ENCODE measurements around the gene CCDC110.

Gene CCDC110

DNA sequence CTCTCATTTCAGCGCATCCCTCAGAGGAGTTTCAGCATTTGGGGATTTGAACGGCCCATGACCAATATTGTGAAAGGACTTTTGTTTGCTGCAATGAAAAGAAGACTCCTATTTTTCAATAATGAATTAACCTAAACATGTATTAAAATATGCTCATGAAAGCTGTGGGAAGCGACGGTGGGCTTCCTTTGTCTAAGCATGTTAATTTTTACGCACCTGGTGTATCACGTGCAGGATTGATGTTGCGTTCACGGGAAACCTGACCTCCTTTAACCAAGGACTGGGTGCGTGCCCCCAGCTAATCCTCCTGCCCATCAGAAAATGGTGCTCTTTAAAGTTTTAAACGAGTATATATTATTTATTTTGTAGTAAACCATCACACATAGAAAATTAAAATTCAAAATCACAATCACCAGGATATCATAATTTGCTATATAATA is 590 bp upstream of the CCDC110 start:
- DNase-seq (ENCODE audit: low spot score) = no peak

DNA sequence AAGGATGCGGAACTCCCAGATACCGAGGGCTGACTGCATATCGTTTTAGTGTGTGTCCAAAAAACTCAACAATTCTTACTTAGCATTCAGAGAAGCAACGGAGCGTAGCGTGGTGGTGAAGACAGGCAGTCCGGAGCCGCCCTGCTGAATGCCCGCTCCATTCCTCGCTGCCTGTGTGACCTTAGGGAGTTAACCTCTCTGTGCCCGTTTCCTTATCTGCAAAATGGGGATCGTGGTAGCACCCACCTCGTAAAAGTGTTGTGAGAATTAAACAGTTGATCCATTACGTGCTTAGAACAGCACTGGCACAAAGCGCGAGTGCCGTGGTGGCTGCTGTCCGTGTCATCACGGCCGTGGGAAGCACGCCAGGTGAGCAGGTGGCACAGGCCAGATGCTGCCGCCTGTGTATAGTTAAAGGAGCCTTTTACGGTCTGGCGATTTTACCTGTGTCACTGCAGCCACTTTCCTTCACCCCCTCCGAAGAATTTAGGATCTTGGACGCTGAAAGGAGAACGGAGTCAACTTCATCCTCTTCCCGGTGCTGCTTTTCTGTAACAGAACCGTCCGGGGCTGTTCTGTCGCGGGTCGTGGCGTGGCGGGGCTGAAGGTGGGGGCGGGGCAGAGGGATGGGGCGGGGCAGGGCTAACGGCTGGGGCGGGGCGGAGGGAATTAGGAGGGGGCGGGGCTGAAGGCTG is 885 bp downstream of the CCDC110 start:
- peak; percentile 52 for DNase-seq (ENCODE audit: low spot score)

DNA sequence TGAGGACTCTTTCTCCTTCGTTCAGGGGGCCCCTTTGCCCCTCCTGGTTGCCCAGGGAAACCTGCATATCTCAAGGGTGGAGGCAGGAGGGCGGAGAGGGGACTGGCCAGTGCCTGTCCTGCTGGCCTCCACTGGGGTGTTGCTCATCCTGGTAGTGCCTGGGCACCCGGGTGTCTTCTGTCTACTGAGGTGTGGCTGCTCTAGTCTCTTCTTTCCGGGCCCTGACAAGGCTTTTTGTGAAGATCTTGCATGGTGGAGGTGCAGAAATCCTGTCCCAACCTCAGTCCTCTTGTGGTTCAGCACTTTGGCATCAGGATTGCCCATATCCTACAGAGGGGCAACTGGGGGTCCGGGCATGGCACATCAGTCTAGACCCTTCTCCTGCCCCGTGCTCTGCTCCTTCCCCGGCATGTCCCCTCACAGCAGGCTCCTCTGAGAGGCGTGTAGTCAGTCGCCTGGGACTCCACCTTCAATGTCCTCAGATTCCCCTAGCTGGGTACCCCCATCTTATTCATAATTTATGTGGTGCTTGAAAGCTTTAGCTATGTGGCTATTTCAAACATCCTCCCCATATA is 1.9 kb downstream of the CCDC110 start:
- no peak for DNase-seq (ENCODE audit: low spot score)

DNA sequence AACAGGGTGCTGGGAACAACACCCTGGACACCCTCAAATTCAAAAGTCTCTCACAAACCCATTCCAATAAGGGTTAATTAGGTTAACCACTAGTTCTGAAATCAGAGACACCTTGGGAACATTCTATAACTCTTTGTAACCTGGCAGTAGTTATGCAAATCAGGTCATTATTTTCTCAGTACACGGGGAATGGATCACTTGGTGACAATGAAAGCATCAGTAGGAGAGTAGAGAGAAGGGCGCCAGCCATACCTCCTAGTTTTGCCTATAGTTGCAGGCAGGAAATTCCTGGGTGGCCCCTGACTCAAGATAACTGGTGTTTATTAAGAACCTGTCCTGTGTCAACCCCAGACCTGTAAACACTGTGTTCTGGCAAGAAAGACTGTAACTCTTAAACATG is 2.5 kb downstream of the CCDC110 start:
- DNase-seq (ENCODE audit: low spot score) = no peak

DNA sequence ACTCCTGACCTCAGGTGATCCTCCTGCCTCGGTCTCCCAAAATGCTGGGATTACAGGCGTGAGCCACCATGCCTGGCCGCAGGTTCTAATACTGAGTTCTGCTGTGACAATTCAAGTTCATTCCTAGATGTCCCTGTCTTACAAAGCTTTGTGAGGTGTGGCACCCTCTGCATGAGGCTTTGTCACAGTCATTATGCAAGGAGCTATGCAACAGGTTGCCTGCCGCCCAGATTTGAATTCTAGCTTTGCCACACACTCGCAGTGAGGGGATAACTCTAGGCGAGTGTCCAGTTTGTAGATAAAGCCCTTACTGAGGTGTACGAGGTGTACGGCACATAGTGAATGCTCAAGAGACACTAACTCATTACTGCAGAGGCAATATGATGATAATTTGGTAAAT is 3.5 kb downstream of the CCDC110 start:
- no peak for DNase-seq (ENCODE audit: low spot score)

DNA sequence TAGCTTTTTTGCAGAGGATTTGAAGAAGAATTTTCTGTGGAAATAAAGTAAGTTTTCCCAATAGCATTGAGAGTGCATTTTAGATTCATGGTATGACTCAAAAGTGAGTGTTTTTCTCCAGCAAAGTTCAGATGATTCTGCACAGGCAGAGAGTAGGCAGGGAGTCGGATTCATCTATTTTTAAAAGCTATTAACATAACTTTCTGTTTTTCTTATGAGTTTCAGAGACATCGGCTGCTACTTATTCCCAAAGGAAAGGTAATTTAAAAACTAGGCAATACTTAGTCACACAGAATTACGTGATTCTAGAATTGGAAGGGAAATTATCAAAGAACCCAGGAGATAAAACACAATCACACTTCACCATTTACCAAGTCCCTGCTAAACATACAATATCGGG is 4.4 kb downstream of the CCDC110 start:
- DNase-seq (ENCODE audit: low spot score) = no peak

DNA sequence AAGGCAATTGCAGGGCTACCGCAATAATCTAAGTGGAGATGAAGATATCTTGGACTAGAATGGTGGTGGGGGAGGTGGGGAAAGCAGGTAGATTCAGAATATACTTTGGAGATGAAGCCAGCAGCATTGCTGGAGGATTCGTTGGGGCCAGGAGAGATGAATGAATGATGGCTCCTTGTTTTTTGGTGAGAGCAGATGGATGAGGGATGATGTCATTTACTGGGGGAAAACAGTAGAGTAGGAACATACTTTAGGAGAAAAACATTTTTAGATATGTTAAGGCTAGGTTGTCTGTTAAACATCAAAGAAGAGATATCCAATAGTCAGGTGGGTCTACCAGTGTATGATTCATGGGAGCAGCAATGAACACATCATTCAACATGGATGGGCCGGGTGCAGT is 5.8 kb downstream of the CCDC110 start:
- DNase-seq (ENCODE audit: low spot score) = no peak

DNA sequence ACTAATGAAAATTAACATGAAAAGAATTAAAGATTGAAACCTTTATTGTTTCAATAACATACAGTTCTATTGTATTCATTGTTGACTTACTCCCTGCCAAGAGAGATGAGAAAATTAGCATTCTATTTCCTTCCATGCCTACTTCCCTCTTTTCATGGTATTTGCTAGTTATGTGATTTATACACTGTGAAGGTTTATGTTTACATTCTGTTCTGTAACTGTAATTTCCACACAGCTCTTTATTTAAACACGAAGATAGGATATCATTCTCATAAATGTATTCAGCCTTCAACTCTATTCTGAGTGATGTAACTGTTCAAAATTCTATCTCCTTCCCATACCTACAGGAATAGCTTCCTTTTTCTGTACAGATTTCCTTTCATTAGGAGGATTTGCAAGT is 6.6 kb downstream of the CCDC110 start:
- no peak for DNase-seq (ENCODE audit: low spot score)

DNA sequence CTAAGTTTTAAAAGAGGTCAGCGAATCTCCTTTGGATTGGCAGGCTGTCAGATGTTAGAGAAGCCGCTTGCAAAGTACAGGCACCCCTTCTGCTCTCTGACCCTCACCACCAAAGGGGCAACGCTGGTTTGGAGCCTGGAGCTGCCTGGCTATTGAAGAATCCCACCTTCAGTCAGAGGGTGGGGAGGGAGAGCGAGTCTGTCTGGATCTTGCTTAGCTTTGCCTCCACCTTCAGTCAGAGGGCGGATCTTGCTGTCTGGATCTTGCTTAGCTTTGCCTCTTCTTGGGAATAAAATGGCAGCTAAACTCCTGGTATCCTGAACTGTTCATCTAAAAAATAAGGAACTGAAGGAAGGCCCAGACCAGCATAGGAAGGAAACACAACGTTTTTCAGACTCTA is 7.3 kb downstream of the CCDC110 start:
- DNase-seq (ENCODE audit: low spot score) = no peak

DNA sequence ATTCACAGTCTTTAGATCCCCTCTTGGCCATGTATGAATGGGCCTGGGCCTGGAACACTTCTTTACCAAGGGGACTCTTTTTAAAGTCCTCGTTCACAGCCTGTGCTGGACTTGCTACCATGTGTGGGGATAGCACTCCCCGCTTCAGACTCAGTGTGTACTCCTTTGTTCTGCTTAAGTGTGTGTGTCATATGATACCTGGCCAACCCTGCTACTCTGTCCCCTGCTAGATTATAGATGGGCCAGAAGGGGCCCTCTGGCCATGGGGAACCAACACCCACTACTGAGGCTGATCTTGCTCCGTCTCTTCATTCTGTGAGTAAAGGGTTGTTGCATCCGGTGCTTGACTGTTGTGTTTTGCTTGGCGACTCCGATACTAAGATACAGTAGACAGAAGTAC is 8.0 kb downstream of the CCDC110 start:
- DNase-seq (ENCODE audit: low spot score) = no peak

DNA sequence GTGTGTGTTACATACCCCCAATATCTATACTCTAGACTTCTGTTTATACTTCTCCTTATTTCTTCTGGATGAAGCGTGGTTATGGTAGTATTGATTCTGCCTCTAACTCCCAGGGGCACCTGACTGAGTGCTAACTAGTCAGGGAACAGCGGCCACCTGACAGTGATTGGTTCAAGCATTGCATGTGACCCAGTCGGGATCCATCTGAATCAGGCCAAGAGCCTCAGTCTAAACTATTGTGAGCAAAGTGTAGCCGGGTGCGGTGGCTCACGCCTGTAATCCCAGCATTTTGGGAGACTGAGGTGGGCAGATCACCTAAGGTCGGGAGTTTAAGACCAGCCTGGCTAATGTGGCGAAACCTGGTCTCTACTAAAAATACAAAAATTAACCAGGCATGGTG is 10.0 kb downstream of the CCDC110 start:
- no peak for DNase-seq (ENCODE audit: low spot score)

DNA sequence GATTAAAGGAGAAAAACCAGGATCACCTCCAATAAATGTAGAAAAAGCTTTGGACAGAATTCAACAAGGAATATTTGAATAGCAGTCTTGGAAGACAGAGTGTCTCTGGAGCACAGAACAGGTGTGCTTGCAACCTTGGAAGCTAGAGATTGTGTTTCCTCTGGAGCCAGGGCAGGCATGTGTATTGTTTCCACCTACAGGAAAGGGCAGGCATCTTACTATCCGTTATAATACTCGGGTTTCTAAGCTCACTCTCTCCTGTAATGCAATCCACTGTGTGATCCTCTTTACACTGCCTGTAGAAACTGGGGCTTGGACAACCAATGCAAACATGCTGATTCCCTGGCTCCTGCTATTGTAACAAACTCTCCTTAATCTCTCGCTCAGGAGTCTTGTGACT is 14.4 kb downstream of the CCDC110 start:
- peak; percentile 9 for DNase-seq (ENCODE audit: low spot score)

DNA sequence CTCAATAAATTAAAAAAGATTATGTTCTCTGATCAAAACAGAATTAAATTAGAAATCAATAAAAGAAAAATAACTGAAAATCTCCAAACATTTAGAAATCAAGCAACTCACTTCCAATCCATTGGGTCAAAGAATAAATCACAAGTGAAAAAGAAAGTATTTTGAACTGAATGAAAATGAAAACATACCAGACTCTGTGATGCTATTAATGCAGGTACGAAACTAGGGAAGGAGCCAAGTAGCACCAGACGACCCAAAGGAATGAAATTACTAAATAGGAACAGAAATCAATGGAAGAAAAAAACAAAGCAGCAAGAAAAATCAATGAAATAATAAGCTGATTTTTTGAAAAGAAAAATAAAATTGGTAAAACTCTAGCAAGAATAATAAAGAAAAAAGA is 15.4 kb downstream of the CCDC110 start:
- no peak for DNase-seq (ENCODE audit: low spot score)

DNA sequence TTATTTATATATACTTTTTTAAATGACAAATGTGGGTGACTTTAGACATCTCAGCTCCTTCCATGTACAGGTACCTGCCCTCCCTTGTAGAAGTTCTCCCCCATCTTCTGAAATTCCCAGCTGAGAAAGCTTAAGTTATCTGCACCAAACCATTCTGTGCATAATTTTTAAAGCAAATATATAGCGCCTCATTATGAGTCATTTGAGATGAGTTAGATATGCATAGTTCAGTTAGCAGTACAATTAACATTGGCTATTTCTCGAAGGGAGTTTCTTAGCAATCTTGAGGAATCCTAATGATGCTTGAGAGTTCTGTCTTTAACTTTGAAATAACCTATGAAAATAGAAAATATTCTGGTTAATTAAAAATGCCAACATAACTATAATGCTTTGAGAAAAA is 26.3 kb downstream of the CCDC110 start:
- no peak for DNase-seq (ENCODE audit: low spot score)

DNA sequence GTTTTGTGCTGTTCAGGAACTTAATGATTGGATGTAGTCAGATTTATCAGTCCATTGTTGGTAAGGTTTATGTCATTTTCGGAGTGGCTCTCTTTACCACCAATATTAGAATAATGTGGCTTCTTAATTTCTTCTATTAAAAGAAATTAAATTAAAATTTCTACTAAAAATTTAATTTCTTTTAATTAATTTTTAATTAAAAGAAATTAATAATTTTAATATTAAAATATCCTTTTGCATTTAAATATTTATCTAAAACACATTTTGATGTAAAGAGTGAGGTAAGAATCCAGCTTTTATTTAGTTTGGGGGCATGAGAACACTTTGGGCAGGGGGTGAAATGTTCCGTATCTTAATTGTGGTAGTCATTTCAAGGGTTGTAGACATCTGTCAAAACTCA is 30.1 kb downstream of the CCDC110 start:
- no peak for DNase-seq (ENCODE audit: low spot score)

DNA sequence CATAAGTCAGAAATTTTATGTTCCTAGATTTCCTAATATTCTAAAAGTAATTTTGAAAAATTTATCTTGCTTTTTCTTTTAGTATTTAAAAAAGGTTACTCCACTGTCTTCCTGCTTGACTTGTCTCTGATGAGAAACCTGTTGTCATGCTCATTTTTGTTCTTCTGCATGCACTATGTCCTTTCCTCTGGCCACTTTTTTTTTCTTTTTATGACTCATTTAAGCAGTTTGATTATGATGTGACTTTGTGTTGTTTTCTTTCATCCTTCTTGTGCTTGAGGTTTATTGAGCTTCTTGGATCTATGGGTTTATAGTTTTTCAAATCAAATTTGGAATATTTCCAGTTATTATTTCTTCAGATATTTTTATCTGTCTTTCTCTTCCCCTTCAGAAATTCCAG is 33.7 kb downstream of the CCDC110 start:
- no peak for DNase-seq (ENCODE audit: low spot score)

DNA sequence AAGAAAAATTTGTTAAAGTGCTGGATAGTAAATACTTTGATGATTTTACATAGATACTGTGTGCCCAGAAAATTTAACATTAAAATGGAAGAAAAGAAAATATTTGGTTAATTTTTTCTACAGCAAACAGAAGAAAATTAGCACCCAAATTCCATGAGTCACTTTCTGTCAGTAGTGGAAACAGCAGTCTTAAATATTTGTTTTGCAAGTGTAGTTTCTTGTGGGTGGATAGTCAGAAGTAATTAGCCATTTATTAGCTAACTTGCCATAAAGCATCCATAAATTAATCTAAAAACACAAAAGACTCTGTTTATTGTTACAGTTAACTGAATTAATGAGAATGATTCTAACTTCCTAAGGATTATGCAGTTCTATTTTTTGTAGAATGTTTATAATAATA is 36.1 kb downstream of the CCDC110 start:
- DNase-seq (ENCODE audit: low spot score) = no peak

DNA sequence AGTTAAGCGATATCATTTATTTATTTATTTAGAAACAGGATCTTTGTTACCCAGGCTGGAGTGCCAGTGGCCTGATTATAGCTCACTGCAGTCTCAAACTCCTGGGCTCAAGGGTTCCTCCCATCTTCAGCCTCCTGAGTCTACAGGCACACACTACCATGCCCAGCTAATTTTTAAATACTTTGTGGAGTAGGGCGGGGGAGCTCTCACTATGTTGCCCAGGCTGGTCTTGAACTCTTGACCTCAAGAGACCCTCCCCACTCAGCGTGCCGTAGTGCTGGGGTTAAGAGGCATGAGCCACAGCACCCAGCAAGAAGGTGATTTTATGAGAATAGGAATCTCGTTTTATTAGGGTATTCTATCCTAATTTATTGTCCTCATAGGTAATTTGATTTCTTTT is 41.9 kb downstream of the CCDC110 start:
- DNase-seq (ENCODE audit: low spot score) = no peak

DNA sequence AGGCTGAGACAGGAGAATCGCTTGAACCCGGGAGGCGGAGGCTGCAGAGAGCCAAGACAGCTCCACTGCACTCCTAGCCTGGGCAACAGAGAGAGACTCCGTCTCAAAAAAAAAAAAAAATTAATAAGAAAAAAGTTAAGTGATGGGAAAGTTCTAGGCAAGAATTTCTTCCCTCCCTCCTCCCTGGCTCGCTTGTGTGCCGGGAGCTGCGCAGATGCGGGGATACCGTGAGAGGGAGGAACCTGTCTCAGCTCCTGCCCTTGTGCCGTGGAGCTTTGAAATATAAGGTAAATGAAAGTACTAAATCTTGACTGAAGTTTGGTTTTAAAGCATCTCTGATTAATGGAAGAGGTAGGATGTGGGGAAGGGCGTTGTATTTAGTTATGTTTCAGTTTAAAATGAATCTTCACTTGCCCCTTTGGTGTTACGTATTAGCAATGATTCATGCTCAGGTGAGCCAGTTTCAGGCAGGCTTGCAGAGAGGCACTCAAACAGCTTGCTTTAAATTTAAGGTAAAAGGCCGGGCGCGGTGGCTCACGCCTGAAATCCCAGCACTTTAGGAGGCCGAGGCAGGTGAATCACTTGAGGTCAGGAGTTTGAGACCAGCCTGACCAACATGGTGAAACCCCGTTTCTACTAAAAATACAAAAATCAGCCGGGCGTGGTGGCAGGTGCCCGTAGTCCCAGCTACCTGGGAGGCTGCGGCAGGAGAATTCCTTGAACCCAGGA is 44.4 kb downstream of the CCDC110 start:
- no peak for DNase-seq (ENCODE audit: low spot score)

DNA sequence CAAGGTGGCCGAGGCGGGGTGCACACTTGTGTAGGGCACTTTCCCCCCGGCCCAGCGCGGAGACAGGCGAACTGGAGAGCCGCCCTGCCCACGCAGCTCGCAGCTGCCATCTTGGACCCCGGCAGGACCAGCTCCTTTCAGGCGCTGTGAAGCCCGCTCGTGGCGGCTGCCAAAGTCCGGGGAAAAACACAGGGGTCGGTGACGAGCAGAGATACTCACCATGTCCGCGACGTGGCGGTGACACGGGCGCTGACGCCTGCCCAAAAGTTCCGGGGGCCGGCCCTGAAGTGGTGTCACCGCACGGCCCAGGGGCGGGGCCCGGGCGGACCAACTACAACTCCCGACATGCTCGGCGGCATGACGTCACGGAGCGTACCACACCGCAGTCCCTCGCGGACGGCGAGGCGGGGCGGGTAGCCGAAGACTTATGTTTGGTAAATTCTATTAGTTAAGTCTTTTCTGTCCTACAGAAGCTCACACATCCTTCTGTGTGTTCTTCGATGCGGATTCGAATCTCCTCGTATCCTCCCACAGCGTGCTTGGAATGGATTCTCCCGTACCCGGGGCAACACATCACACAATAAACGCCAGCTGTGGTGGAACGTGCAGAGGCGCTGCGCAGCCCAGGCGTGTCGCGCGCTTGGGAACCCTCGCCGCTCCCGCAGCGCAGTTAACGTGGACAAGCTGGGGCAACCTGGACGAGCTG is 45.7 kb downstream of the CCDC110 start, which contains the start of gene UFSP2:
Gene UFSP2 (minus strand): TSS at position 318 of the 706 bp plus-strand sequence. CDS start 96 bp downstream, at position 222.
- peak; percentile 79 for DNase-seq (ENCODE audit: low spot score)

DNA sequence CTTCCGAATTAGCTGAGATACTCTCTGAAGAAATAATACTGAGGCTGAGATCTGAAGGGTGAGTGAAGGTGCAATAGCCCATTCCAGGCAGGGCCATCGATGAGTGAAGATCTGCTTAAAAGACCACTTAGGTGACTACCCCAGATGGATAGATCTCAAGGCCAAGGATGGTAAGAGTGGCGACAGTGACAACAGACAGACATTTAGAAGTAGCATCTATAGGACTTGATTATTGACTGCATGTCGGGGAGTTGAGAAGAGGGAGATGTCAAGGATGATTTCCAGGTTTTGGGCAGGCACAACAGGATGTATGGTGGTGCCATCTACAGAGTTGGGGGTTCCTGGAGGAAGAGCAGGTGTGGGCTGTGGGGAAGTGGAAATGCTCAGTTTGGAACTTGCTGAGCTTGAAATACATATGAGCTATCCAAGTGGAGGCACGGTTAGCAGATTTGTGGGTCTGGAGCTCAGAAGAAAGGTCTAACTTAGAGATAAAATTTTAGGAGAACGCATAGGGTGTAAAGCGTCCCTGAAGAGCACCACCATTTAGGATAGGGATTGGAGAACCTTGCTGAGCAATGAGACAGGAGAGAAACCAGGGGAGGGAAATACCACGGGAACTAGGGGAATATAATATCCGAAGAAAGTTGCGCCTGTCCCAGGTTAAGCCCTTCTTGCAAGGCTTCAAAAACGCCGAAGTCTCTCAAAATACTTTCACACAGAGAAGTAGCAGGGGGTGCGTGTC is 46.5 kb downstream of the CCDC110 start:
- peak; percentile 2 for DNase-seq (ENCODE audit: low spot score)
